Suprapubic skin (tissue), 3 donors: ENCODE data around the gene LPAR3.

ENCODE experiments used
- CTCF ChIP-seq, 2 donors: fragments of 200-600 bp in 1 of 2; fragments of 450-650 bp in 1 of 2; sonication (generic) in 1 of 2; IDR thresholded peaks; one replicate each; pipeline ENCODE4 v1.5.1; 2016 to 2019; ENCODE audit warnings: antibody characterized with exemption in 2 of 2, mild to moderate bottlenecking in 1 of 2, moderate library complexity in 1 of 2
- POLR2A ChIP-seq, 2 donors: fragments of 450-650 bp; IDR thresholded peaks; one replicate each; pipeline ENCODE4 v1.6.1; 2017; ENCODE audit warnings: antibody characterized with exemption in 2 of 2, mild to moderate bottlenecking in 2 of 2, moderate library complexity in 2 of 2

GRCh38 chr1:84780000-84780716 is 112.8 kb downstream of the LPAR3 start:
- no peak for TF ChIP-seq CTCF (IDR thresholded peaks at IDR 0.05)
- TF ChIP-seq POLR2A (IDR thresholded peaks at IDR 0.05), result no peak
